Thymus (tissue), 11 donors: ENCODE results near the gene PACC1. TPM values are rescaled to one million over a fixed set of nuclear protein-coding genes. Genes with fewer than 3 reads are reported as not detected.
"Not testable (repeated sequence)": the region's sequence is repeated elsewhere in the genome, so short reads cannot be mapped to it uniquely, and the experiment has no call there.

Experiments used
- DNase-seq, 9 donors: peaks; one replicate each; pipeline ENCODE4 v3.0.0-alpha.2; 2013; ENCODE audit warnings: low spot score in 9 of 9, low read depth in 6 of 9, missing footprints in 1 of 9
- H3K27ac ChIP-seq, 2 donors: one replicate each; pipeline ENCODE4 v1.5.1; 2013; ENCODE audit warnings: control low read depth in 1 of 2, low read depth in 1 of 2, low read length in 1 of 2, mild to moderate bottlenecking in 1 of 2, moderate library complexity in 1 of 2
- H3K27me3 ChIP-seq, 2 donors: one replicate each; pipeline ENCODE4 v1.5.1; 2013; ENCODE audit warnings: low read length in 1 of 2; ENCODE audit not compliant: control insufficient read depth in 2 of 2, insufficient read depth in 1 of 2
- H3K36me3 ChIP-seq, 2 donors: one replicate each; pipeline ENCODE4 v1.5.1; 2013; ENCODE audit warnings: low read length in 1 of 2, mild to moderate bottlenecking in 1 of 2, moderate library complexity in 1 of 2; ENCODE audit not compliant: control insufficient read depth in 2 of 2, insufficient read depth in 2 of 2
- H3K4me1 ChIP-seq, 2 donors: one replicate each; pipeline ENCODE4 v1.5.1; 2013; ENCODE audit warnings: low read length in 2 of 2; ENCODE audit not compliant: control insufficient read depth in 2 of 2, insufficient read depth in 2 of 2
- H3K4me3 ChIP-seq, 2 donors: one replicate each; pipeline ENCODE4 v1.5.1; 2013; ENCODE audit warnings: low read length in 2 of 2, control low read depth in 1 of 2, mild to moderate bottlenecking in 1 of 2
- H3K9me3 ChIP-seq, 2 donors: one replicate each; pipeline ENCODE4 v1.5.1; 2013; ENCODE audit warnings: low read length in 1 of 2, mild to moderate bottlenecking in 1 of 2; ENCODE audit not compliant: control insufficient read depth in 2 of 2, insufficient read depth in 1 of 2
- WGBS: extraction: QIAGEN DNeasy Blood & Tissue Kit; methylation state at CpG from one replicate; pipeline ENCODE4 v1.1.7; 2013; 5-methylcytosine and 5-hydroxymethylcytosine counted together
- polyA plus RNA-seq: library from polyadenylated mRNA; stranded (reverse); fragments of 200-250 nt; gene quantifications from one replicate; pipeline ENCODE4 v1.2.3, GENCODE V29; 2013
- total RNA-seq: library from RNA; stranded (reverse); fragments of 120-200 nt; gene quantifications from one replicate; pipeline ENCODE4 v1.2.4, GENCODE V29; 2013
- donor health status: healthy.

PACC1 gene
- total and polyA plus RNA-seq, 2 donors, result 13.7 to 17.1 TPM

DNA sequence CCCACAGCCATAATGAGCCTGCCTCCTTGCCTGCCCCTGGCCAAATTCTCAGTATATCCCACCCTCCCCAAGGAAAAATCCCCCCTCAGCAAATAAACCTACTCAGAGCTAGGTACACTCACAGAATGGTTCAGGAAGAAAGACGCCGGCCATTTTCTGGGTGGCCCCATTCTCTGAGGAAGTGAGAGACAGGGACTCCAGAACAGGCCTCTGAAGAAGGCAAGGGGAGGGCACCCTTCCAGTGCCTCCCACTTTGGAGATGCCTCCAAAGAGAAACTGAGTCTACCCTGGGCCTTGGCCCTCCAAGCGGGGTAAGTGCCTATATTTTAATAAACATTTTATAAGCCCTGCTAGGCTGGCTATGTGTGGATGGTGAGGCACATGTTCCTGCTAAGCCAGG, 2.3 kb downstream of the PACC1 start:
- Histone ChIP-seq H3K27me3 (peaks cover 0 to 3% of the 10 kb centered on the region in 2 donors), H3K4me3 (no peak overlapping the region), H3K9me3 (peaks cover 0 to 7% of the 10 kb centered on the region in 2 donors), H3K4me1 (peaks cover 13 to 27% of the 10 kb centered on the region in 2 donors), H3K27ac (no peak overlapping the region), H3K36me3 (peaks cover 33 to 41% of the 10 kb centered on the region in 2 donors)
- DNase-seq, result no peak
- 97% methylated on average over 3 of the region's 3 CpGs for WGBS

DNA sequence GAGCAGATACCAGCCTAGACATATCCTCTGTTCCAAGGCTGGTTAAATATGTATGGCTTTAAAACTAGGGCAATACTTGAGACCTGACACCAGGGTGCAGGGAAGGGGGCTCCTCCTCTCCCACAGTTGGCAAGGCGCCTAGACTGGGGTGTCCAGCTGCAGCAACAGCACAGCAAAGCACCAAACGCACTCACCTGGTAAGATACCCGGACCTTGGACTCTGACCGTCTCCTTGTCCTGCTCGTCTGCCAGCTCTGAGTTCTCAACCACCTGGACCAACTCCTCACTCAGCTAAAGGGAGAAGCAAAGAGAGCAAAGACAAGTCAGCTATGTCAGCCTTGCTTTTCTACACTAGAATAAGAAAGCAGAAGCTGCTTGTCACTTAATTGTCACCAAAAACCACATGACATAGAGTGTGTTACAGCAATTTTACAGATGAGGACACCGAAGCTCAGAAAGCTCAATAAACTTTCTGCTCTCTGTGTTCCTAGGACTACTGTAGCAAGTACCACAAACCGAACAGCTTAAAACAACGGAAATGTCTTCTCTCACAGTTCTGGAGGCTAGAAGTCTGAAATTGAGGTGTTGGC, 4.4 kb downstream of the PACC1 start:
- peaks cover 13 to 22% of the 10 kb centered on the region in 2 donors for H3K4me1 ChIP-seq
- DNase-seq, result no peak
- WGBS, result 98% methylated on average over 8 of the region's 8 CpGs
- no peak overlapping the region for H3K27ac ChIP-seq
- H3K27me3 ChIP-seq, result peaks cover 0 to 3% of the 10 kb centered on the region in 2 donors
- peaks cover 0 to 7% of the 10 kb centered on the region in 2 donors for H3K9me3 ChIP-seq
- no peak overlapping the region for H3K4me3 ChIP-seq
- peaks cover 42 to 60% of the 10 kb centered on the region in 2 donors for H3K36me3 ChIP-seq

DNA sequence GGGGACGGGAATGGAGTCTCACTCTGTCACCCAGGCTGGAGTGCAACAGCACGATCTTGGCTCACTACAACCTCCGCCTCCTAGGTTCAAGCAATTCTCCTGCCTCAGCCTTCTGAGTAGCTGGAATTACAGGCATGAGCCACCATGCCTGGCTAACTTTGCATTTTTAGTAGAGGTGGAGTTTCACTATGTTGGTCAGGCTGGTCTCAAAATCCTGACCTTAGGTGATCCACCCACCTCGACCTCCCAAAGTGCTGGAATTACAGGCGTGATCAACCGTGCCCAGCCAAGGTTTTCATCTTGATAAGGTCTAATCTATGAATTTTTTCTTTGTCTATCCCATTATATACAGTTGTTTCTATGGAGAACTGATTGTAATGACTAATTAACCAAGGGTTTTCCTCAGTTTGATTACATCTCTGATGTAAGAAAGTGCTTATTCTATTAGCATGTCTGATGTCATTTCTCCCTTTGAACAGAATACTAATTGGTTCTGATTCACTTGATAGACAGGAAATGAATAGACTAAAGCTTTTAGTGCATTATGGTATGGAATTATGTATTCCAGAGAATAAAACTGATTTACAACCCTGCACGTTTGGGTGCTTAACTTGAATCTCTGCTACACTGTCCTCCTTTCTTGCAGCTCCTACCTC, 11.9 kb downstream of the PACC1 start:
- no peak for DNase-seq
- Histone ChIP-seq H3K36me3 (peaks cover 31 to 40% of the 10 kb centered on the region in 2 donors), H3K27me3 (no peaks in the 10 kb centered on the region), H3K4me1 (no peaks in the 10 kb centered on the region), H3K27ac (no peak overlapping the region), H3K4me3 (no peak overlapping the region), H3K9me3 (no peaks in the 10 kb centered on the region)
- WGBS, result 96% methylated on average over 7 of the region's 7 CpGs

DNA sequence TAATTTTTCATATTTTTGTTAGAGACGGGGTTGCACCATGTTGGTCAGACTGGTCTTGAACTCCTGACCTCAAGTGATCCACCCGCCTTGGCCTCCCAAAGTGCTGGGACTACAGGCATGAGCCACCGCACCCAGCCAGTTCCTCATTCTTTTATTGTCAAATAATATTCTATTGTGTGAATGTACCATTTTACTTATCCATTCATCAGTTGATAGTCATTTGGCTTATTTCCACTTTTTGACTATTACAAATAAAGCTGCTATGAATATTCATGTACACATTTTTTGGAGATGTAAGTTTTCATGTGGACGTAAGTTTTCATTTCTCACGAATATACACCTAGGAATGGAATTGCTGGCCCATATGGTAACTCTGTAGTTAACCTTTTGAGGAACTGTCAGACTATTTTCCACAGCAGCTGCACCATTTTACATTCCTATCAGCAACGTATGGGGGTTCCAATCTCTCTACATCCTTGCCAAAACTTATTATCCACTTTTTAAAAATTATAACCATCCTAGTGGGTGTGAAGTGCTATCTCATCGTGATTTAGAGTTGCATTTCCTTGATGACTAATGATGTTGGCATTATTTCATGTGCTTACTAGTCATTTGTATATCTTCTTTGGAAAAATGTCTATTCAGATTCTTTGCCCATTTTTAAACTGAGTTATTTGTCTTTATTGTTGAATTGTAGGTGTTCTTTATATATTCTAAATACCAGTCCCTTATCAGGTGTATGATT, 12.7 kb downstream of the PACC1 start:
- Histone ChIP-seq H3K27ac (no peak overlapping the region), H3K9me3 (no peaks in the 10 kb centered on the region)
- 97% methylated on average over 7 of the region's 7 CpGs for WGBS

DNA sequence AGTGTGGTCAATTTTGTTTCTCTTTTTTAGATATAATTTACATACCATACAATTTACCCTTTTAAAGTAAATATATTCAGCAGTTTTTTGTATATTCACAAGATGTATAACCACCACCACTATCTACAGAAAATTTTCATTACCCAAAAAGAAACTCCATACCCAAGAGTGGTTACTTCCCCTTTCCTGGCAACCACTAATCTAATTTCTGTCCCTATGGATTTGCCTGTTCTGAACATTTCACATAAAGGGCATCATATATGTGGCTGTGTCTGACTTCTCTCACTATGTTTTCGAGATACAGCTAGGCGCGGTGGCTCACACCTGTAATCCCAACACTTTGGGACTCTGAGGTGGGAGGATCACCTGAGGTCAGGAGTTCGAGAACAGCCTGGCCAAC, 13.6 kb downstream of the PACC1 start:
- Histone ChIP-seq H3K4me1 (no peaks in the 10 kb centered on the region), H3K9me3 (no peaks in the 10 kb centered on the region), H3K27me3 (no peaks in the 10 kb centered on the region), H3K4me3 (no peak overlapping the region), H3K27ac (no peak overlapping the region), H3K36me3 (peaks cover 23 to 31% of the 10 kb centered on the region in 2 donors)
- DNase-seq, result no peak
- WGBS, result 98% methylated on average over 4 of the region's 4 CpGs

More for the DNA sequence above, 12.7 kb downstream of the PACC1 start:
- peaks cover 31 to 39% of the 10 kb centered on the region in 2 donors for H3K36me3 ChIP-seq
- no peak for DNase-seq
- H3K27me3 ChIP-seq, result no peaks in the 10 kb centered on the region
- no peak overlapping the region for H3K4me3 ChIP-seq
- H3K4me1 ChIP-seq, result no peaks in the 10 kb centered on the region

DNA sequence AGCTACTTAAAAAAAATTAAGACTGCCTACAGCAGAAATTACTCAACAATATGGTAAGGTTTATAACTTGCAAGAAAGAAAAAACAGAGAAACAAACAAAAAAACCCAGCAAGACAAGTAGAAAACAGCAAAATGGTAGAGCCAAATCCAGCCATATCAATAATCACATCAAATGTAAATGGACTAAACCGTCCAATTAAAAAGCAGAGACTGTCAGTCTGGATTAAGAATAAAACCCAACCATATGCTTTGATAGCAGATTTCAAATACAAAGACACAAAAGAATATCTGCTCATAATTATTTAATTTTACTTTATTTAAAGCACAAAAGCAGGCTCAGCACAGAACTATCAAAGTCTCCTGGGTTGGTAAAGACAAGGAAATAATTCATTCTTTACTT, 17.5 kb downstream of the PACC1 start:
- no peaks in the 10 kb centered on the region for H3K27me3 ChIP-seq
- H3K4me1 ChIP-seq, result no peaks in the 10 kb centered on the region
- peaks cover 3 to 13% of the 10 kb centered on the region in 2 donors for H3K36me3 ChIP-seq
- no peak overlapping the region for H3K27ac ChIP-seq
- H3K9me3 ChIP-seq, result no peaks in the 10 kb centered on the region
- no peak overlapping the region for H3K4me3 ChIP-seq
- 100% methylated on average over 1 of the region's 1 CpG for WGBS
- no peak for DNase-seq

DNA sequence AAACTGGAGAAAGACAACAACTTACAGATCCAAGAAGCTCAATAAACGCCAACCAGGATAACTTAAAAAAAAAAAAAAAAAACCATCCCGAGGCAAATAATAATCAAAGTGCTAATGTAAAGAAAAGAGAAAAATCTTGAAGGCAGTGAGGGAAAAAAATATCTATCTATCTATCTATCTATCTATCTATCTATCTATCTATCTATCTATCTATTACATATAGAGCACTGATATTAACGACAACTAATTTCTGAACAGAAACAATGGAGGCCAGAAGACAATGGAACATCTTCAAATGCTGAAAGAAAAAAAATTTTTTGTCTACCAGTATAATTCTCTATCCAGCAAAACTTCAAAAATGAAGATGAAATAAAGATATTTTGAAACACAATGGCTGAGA, 18.0 kb downstream of the PACC1 start:
- Histone ChIP-seq H3K27me3 (no peaks in the 10 kb centered on the region), H3K36me3 (peaks cover 3 to 10% of the 10 kb centered on the region in 2 donors), H3K4me3 (no peak overlapping the region), H3K9me3 (no peaks in the 10 kb centered on the region), H3K27ac (no peak overlapping the region), H3K4me1 (no peaks in the 10 kb centered on the region)
- no peak for DNase-seq
- WGBS, result 97% methylated on average over 3 of the region's 3 CpGs

DNA sequence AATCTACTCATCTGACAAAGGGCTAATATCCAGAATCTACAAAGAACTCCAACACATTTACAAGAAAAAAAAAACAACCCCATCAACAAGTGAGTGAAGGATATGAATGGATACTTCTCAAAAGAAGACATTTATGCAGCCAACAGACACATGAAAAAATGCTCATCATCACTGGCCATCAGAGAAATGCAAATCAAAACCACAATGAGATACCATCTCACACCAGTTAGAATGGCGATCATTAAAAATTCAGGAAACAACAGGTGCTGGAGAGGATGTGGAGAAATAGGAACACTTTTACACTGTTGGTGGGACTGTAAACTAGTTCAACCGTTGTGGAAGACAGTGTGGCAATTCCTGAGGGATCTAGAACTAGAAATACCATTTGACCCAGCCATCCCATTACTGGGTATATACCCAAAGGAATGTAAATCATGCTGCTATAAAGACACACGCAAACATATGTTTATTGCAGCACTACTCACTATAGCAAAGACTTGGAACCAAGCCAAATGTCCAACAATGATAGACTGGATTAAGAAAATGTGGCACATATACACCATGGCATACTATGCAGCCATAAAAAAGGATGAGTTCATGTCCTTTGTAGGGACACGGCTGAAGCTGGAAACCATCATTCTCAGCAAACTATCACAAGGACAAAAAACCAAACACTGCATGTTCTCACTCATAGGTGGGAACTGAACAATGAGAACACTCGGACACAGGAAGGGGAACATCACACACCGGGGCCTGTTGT, 18.8 kb downstream of the PACC1 start:
- H3K4me3 ChIP-seq, H3K4me1 ChIP-seq, H3K27ac ChIP-seq, H3K27me3 ChIP-seq, H3K9me3 ChIP-seq, DNase-seq: not testable (repeated sequence)
- peaks cover 3 to 10% of the 10 kb centered on the region in 2 donors for H3K36me3 ChIP-seq
- WGBS, result 95% methylated on average over 5 of the region's 6 CpGs
